ENCODE measurements around the gene ZFP62.
"Not testable (repeated sequence)": the region's sequence is repeated elsewhere in the genome, so short reads cannot be mapped to it uniquely, and the experiment has no call there.

ZFP62 gene

DNA sequence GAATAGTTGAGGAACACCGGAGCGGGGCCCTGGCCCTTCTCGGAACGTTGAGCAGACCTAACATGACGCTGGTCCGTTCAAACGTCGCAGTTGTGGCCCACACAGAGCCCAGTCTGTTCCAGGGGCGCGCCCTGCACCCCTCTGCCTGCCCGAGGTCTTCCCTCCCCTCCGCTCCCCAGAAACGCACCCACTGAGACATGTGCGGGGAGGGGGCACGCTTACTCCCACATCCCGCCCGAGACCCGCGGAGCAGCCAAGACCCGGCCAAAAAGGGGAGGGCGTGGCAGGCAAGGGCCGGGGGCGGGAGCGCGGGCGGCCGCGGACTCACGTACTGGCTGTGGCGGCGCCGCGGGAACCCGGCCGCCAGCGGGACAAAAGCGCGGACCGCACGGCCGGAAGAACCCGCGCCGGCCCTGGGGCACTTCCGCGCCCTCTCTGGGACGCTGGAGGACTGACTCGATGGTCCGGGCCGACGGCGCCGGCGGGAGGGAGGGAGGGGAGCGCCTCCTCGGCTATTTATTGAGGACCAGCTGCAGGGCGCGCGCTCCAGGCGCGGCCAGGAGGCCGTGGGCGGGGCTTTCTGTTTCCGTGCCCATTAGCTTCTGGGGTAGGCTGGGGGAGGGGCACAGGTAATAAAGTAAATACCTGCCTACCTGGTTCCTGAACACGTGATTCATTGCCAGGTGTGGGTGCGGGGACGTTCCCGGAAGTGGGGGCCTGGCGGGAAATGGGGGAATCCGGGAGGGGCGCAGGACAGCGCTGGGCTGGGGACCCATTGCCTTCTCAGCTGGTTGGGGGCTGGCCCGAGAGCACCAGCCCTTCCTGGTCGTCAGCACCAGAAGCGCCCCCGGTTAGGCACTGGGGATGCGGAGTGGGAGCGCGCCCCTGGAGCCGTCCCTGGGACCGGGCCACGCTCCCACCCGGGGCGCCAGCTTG, at the start of gene ZFP62:
Gene ZFP62 (minus strand): TSS at position 390 of the 936 bp plus-strand sequence. CDS start 57 bp downstream, at position 333.
- DNase-seq (ENCODE audit: low read depth): peak; percentile 61

DNA sequence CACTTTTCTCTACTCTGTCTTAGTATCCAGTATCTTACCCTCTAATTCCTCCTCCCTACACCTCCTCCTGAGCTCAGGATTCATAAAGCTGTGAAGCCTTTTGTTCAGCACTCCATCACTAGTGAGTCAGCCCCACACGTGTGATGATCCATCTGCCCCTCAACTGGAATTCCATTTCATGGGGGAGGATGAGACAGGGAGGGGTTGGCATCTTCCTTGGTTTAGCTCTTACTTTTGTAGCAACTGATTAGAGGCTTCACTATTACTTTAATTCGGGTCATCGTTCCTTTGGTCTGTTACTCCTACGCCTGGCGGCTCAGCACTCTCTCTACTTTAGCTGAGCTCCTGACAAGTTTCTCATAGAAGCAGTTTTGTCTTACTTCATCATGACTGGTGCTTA, 49.7 kb upstream of the ZFP62 start:
- DNase-seq (ENCODE audit: low read depth): no peak

DNA sequence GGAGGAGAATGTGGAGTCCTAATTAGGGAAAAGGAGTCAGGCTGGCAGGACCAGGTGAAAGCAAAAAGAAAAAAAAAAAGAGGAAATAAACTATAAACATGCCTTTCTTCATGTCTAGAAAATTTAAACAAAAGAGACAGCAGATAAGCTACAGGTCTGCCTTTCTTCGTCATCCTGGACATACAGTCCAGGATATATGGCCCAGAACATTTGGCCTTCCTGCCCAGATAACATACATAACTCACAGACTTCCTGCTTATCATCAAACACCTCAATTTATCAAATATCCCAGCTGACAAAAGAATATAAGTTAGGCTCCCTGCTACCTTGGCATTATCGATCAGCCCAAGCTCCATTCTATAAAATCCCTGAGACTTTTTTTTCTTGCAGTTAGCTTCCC, 49.1 kb upstream of the ZFP62 start:
- no peak for DNase-seq (ENCODE audit: low read depth)

DNA sequence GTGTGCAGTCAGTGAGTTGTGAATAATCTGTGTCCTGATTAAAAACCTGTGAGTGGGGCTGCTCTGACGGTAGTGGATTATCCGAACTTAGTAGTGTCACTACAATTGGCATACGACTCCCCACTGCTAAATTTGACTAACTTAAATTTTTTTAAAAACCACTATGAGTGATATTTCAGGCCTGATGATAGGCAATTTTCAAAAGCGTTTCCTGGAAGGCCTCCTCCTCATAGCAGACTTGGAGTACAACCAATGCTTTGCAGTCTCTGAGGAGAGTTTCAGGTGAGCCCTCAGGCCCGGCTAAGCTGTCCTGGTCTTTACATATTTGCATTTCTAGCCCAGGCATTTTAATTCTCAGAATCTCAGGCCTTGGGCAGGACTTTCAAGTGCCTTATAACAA, 48.7 kb upstream of the ZFP62 start:
- DNase-seq (ENCODE audit: low read depth): no peak

DNA sequence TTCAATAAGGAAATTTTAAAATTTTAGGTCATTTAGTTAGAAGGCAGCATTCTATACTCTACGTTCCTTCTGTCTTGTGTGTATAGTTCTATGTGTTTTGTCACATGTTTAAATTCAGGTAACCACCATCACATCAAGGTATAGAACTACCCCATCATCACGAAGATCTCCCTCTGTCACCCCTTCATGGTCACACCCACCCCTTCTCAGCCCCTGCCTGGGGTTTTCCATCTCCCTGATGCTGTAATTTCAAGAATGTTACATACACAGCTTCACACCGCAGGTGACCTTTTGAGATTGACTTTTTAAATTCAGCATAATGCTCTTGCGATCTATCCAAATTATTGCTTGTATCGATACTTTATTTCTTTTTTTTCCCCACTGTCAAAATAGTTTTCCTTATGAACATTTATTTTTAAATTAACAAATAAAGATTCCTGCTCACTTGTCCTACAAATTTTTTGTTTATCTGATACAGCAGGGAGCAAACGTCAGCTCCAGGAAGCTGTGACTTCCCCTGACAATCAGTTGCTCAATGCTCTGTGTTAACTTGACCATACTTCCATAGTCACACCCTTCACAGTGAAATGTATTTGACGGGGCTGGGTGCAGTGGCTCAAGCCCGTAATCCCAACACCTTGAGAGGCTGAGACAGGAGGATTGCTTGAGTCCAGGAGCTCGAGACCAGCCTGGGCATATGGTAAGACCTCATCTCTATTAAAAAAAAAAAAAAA, 48.1 kb upstream of the ZFP62 start:
- DNase-seq (ENCODE audit: low read depth): no peak

DNA sequence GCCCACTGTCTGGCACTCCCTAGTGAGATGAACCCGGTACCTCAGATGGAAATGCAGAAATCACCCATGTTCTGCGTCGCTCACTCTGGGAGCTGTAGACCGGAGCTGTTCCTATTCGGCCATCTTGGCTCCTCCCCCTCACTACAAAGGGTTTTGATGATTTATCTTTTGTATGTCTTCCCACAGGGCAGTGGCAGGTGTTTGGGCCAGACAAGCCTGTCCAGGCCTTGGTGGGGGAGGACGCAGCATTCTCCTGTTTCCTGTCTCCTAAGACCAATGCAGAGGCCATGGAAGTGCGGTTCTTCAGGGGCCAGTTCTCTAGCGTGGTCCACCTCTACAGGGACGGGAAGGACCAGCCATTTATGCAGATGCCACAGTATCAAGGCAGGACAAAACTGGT, 47.3 kb upstream of the ZFP62 start:
- DNase-seq (ENCODE audit: low read depth): no peak

DNA sequence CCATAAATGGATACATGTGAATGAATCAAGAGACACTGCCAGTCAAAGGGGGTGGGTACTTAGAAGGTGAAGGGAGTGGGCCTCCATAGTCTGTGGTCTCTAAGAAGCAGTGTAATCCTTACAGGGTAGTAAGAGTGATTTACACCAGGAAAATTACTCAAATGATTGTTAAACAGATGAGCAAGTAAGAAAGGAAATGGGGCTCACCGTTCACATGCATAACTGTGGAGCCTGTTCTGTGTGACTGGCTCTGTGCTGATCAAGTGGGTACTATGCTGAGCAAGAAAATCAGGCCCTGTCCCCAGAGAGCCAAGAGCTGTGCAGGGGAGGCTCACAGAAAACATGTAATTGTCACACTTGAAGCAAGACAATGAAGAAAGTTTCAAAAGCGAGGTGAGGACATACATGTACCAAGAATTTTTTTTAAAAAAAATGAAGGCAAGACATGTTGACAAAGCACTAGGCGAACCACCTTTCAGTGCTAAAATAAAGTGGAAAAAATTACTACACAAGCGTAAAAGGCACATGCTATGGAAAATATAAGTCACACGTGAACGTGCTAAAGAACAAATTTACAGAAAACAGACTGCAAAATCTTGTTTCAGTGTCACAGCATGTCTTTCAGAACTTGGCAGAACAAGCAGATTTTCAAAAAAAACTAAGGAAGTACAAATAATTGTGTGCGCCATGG, 40.4 kb upstream of the ZFP62 start:
- no peak for DNase-seq (ENCODE audit: low read depth)

DNA sequence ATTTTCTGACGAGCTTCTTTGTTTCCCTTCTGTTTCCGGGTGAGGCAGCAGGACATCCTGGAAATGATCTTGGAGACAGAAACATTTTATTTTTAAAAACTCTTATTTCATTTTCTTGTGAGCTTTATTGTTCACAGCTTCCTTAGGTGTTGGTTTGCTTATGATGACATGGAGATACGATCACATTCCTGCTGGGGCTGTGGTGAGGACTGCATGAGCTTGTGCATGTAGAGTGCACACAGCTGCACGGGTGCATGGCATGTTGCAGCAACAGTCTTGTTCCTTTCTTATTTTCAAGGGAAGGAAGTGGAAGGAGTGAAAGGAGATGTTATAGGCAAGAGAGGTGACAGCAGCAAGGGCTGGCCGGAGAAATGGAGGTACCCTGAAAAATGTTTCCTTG, 39.1 kb upstream of the ZFP62 start:
- DNase-seq (ENCODE audit: low read depth): no peak

DNA sequence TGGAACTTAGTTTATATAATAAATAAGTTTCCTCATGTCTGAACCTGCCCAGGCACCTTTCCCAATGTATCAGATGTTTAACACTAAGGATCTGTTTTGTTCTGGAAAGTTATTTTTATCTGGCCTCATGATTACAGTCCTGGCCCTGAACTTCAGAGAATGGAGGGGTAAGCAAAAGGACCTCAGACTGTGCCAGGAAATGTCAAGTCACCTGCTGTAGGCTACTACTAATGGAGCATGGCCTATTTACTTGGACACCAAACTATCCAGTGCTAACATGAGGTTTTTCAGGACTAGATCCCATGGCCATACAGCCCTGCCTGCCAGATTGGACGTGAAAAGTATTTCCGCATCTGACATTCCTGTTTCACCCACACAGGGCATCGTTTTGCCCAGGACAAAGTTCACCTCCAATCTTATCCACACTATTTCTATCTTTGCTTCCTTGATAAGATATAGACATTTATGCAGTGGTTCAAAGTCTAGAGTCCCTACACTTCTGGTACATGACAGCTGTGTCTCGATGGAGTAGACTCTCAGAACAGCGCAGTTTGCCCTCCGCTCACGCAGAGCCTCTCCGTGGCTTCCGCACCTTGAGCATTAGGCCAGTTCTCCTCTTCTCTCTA, 37.7 kb upstream of the ZFP62 start, which contains the start of gene BTNL8:
Gene BTNL8 (plus strand): TSS at position 539 of the 626 bp plus-strand sequence. CDS start 152 bp downstream, outside the sequence.
- DNase-seq (ENCODE audit: low read depth): no peak

DNA sequence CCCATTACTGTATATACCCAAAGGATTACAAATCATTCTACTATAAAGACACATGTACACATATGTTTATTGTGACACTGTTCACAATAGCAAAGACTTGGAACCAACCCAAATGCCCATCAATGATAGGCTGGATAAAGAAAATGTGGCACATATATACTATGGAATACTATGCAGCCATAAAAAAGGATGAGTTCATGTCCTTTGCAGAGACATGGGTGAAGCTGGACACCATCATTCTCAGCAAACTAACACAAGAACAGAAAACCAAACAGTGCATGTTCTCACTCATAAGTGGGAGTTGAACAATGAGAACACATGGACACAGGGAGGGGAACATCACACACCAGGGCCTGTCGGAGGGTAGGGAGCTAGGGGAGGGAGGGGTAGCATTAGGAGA, 34.3 kb upstream of the ZFP62 start:
- not testable (repeated sequence) for DNase-seq (ENCODE audit: low read depth)

DNA sequence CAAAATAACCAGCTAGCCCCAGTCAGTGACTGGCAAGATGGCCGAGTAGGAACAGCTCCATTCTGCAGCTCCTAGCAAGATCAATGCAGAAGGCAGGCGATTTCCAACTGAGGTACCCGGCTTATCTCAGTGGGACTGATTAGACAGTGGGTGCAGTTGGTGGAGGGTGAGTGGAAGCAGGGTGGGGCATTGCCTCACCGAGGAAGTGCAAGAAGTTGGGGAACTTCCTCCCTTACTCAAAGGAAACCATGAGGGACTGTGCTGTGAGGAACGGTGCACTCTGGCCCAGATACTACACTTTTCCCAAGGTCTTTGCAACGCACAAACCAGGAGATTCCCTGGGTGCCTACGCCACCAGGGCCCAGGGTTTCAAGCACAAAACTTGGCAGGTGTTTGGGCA, 28.3 kb upstream of the ZFP62 start:
- DNase-seq (ENCODE audit: low read depth): no peak

DNA sequence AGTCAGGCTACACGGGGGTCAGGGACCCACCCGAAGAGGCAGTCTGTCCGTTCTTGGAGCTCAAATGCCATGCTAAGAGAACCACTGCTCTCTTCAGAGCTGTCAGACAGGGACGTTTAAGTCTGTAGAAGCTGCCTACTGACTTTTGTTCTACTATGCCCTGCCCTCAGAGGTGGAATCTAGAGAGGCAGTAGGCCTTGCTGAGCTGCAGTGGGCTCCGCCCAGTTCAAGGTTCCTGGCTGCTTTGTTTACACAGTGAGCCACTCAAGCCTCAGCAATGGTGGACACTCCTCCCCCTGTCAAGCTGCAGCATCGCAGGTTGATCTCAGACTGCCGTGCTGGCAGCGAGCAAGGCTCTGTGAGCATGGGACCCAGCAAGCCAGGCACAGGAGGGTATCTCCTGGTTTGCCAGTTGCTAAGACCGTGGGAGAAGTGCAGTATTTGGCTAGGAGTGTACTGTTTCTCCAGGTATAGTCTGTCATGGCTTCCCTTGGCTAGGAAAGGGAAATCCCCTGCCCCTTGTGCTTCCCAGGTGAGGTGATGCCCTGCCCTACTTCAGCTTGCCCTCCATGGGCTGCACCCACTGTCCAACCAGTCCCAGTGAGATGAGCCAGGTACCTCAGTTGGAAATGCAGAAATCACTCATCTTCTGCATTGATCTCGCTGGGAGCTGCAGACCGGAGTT, 24.9 kb upstream of the ZFP62 start:
- DNase-seq (ENCODE audit: low read depth): not testable (repeated sequence)

DNA sequence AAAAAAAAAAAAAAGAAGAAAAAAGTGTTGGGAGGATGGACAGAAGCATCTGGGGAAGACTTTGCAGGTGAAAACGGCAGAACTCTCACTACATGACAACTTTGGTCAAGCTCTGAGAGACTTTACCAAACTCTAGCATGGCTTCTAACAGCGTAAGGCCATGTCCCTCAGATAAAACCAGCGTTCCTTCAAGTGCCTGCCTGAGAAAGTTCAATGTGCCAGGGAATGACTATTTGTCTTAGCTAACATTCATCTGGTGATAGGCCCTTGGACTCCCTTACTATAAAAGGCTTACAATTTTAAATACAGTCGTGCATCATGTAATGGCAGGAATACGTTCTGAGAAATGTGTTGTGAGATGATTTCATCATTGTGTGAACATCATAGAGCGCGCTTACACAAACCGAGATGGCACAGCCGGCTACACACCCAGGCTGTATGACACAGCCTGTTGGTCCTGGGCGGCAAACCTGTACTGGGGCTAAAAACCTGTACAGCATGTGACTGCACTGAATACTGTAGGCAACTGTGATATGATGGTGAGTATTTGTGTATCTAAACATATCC, 14.9 kb upstream of the ZFP62 start:
- no peak for DNase-seq (ENCODE audit: low read depth)

DNA sequence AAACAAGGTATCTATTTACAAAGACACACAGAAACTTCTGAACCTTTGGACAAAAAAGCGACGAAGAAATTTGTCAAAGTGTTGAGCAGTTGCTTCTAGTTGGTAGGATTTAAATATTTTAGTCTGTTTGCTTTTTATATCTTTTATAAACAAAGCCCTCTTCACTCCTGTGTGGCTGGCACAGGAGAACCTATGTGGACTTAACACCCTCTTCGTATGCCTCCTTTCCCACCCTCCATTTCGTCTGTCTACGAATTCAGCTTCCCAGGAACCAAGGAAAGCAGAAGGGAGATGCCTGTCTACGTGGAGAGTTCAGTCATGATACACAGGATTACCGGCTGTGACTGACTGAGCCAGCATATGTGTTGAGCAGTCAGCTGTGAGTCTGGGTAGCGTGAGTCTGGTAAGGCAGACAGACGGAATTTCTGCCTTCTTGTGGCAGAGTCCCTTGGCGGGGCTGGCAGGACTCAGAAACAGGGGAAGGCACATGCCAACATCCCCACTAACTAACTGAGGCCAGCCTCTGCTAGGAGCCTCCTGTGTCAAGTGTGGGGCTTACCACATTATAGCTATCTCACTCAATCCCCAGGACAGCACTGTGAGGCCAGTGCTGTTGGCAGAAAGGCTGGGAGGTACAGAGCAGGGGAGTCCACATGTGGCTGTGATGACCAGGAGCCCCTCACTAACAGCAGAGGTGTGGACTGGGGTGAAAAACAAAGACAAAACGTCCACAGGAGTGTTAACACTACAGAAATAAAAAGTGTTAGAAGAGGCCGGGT, 13.9 kb upstream of the ZFP62 start:
- DNase-seq (ENCODE audit: low read depth): no peak

DNA sequence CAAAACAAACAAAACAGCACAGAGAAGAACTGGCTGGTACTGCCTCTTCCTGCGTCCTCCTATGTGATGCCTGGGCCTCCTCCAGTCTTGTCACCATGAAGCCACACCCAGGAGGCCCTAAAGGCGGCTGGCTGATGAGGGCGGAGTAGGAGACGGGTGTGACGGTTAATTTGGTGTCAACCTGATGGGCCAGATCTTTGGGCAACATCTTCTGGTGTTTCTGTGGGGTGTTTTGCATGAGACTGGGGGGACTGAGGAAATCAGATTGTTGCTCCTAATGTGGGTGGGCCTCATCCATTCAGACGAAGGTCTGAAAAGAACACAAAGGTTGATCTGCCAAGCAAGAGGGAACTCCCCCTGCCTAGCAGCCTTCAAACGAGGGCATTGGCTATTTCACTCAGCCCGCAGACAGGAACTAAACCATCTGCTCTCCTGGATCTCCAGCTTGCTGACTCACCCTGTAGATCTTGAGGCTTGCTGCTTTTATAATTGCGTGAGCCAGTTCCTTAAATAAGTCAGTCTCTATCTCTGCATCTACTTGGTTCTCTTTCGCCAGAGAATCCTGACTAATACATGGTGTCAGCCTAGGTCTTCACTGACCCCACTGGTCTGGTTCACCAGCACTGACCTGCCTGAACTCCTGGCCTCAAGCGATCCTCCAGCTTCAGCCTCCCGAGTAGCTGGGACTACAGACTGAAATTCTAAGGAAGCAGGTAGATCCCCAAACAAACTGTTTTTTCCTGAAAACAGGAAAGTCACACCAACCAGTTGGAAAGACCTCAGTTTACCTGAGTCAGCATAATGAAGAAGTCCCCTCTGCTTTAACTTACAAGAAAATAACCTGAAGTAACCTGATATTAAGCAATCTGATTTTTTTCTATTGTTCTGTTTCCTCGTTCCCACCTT, 12.8 kb upstream of the ZFP62 start:
- DNase-seq (ENCODE audit: low read depth): no peak

DNA sequence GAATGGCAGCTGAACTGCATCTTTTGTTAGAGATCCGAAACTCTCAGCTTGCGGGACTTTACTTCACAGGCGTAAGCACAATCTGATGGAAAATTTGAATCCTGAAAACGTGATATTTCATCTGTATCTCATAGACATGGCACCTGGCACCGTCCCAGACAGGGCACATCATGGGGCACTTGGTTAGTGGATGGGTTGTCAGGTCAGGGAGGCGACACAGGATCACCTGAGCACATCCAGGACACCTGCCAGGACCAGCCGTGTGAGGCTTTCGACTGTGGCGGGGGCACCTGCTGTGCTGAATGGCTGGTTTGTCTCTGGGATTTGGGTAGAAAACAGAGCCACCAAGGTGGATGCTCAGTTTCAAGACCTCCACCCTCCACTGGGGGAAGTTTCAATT, 11.3 kb upstream of the ZFP62 start:
- no peak for DNase-seq (ENCODE audit: low read depth)

DNA sequence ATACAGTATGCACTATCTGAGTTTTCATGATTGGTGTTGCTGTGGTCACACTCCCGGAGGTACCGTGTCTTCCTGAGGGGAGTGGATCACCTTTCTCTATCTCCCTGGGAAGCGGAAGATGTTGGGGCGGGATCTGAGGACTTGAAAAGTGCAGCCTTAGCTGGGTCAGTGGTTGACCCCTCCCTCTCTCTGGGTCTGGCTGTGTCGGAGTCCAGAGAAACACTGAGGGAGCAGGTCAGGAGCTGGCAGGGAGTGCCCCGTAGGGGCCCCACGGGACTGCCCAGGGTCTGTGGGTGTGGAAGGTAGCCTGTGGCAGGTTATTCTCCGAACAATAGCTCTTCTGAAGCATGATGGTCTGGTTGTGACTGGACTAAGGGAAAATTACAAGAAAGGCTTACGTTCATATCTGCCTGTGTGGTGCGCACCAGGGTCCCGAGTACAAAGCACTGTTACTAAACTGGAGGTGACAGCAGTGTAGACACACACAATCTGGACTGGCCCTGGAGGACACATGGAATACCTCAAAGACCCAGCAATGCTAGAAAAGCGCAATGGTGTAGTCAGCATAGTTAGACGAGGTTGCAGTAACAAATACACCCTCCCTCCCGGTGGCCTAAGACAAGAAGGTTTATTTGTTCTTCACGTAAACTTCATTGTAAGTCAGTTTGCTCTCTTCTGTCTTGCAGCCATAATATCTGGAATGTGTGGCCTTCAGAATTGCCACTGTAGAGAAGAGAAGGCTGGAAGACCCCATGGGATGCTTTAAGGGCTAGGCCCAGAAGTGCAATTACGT, 9.4 kb upstream of the ZFP62 start:
- DNase-seq (ENCODE audit: low read depth): no peak

DNA sequence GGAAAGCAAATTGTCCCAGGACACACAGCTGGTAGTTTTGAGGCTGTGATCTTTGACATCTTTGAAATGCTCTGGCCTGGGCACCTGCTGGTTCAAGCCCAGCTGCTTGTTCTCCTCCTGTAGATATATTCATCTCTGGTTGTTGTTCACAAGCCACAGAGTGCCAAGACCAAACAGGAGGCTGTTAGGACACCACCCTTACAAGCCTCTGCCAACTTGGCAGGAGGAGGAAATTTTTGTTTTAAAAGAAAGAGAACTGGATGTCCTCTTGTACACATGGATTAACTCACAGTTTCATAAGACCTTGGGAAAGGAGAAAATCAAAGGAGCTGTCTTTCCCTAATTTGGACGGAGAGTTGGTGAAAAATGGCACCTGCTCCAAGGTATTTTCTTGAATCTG, 8.5 kb upstream of the ZFP62 start:
- DNase-seq (ENCODE audit: low read depth): no peak

Measured in stimulated activated CD8-positive, alpha-beta memory T cell treated with anti-CD3 and anti-CD28 coated beads, Interleukin-7, amount 100 ng/mL, for 24 hours (primary cell).